Hepatocyte (in vitro differentiated cells): ENCODE data around the gene TMEFF1.

Source experiments
- CTCF ChIP-seq: fragments of 200-600 bp; sonication (generic); IDR thresholded peaks from 2 replicates; pipeline ENCODE4 v1.5.1; 2016; ENCODE audit warnings: antibody characterized with exemption, mild to moderate bottlenecking; ENCODE audit not compliant: poor library complexity
- EZH2 ChIP-seq: fragments of 200-600 bp; sonication (generic); IDR thresholded peaks from 2 replicates; pipeline ENCODE4 v1.6.1; 2016; ENCODE audit warnings: antibody characterized with exemption, mild to moderate bottlenecking, borderline replicate concordance
- EZH2phosphoT487 ChIP-seq: fragments of 200-600 bp; sonication (generic); IDR thresholded peaks from one replicate; pipeline ENCODE4 v1.6.1; 2018; ENCODE audit warnings: antibody characterized with exemption, mild to moderate bottlenecking, low read depth, moderate library complexity; ENCODE audit not compliant: unreplicated experiment, severe bottlenecking

GRCh38 chr9:100468041-100468440 is 4.9 kb upstream of the TMEFF1 start:
- no peak for TF ChIP-seq CTCF
- TF ChIP-seq EZH2 = no peak
- no peak for TF ChIP-seq EZH2phosphoT487
